HG03095 (cell line): Measurements from ENCODE around the gene ZNF30.
"Not testable (repeated sequence)": the region's sequence is repeated elsewhere in the genome, so short reads cannot be mapped to it uniquely, and the experiment has no call there.

Experiments used
- ATAC-seq: cut with Tn5 transposase; IDR thresholded peaks from one replicate; pipeline ENCODE4 v1.9.1; 2021; ENCODE audit warnings: moderate library complexity; ENCODE audit not compliant: unreplicated experiment

Gene ZNF30

GRCh38 chr19:34960103-34960805 lies 33.6 kb downstream of the ZNF30 start:
- no peak for ATAC-seq

DNA sequence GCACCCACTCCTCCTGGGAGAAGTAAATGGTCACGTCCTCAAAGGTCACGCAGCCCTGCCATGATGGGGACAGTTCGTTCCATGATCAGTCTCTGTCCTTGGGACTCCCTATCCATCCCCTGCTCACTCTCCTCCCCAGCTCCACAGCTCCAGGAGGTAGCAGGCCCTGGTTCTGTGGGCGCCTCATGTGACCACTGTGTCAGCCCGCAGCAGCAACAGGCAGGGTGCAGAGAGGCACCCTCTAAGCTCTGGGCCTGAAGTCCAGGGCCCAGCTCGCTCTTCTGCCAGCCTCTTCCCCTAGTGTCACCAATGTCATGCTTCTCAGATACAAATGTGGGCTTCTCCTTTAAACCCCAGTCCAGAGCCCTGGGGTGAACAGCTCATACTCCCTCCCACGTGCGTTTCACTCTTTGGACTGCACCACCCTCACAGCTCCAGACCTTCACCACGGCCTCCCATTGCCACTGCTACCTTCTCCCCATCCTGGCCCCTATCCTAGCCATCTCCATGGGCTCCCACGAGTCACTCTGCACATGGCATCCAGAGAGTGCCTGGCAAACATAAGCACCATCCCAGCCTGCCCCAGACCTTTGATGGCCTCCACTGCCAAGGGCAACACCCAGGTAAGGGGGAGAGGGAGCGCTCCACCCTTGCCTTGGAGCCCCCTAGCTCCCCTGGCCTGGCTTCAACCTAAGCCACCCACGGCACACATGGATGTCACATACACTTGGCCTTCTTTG lies 34.4 kb downstream of the ZNF30 start:
- ATAC-seq = no peak

GRCh38 chr19:34961775-34962686 lies 35.3 kb downstream of the ZNF30 start:
- no peak for ATAC-seq

- ATAC-seq = no peak
These were observed 36.2 kb downstream of the ZNF30 start for GRCh38 chr19:34962687-34963572.

DNA sequence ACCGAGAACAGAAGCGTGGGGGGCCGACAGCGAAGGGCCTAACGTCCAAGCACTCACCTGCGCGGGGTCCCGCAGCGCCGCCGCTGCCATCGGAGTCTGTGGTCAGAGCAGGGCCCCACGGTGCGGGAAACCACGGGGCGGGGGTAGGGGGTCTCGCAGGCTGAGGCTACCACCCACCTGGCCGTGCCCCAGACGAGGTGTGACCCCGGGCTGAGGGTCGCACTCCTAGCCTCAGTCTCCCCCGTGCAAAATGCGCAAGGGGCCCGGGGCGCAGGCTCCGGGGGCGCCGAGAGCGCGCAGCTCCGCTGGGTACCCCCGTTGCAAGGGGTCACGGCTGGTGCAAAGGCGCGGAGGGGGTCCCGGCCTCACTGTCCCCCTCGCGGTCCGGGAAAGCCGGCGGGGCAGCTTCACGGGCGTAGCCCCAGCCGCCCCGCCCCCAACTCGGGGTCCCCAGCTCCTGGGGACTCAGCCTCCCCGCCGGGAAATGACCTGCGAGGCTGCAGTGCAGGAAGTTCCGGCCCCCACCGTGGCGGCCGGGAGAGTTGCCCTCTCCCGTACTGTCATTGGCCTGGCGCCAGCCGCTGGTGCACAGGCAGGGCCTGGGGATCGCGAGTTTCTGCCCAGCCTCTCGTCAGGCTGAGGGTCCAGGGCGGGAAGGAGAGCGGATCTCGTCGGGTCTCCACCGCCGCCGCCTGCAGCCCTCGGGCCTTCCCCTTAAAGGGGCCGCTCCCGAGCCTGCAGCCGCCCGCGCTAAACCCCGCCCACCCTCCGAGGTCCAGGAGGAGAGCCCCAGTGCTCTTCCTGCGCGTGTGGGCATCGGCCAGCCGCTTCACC lies 37.1 kb downstream of the ZNF30 start, which contains the start of gene ZNF792:
ZNF792 (minus strand) TSS at position 657 of the 834 bp plus-strand sequence; CDS start at position 90, 567 bp downstream.
- ATAC-seq = peak; percentile 73

DNA sequence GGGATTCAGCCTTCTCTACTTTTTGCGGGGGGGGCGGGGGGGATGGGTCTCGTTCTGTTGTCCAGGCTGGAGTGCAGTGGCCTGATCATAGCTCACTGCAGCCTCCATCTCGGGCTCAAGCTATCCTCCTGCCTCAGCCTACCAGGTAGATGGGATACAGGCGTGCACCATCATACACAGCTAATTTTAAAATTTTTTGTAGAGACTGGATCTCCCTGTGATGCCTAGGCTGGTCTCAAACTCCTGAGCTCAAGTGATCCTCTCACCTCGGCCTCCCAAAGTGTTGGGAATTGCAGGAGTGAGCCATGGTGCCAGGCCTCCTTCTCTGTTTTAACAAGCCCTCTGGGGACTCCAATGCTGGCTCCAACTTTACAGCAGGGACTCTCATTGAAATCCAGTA lies 37.9 kb downstream of the ZNF30 start:
- ATAC-seq = no peak

DNA sequence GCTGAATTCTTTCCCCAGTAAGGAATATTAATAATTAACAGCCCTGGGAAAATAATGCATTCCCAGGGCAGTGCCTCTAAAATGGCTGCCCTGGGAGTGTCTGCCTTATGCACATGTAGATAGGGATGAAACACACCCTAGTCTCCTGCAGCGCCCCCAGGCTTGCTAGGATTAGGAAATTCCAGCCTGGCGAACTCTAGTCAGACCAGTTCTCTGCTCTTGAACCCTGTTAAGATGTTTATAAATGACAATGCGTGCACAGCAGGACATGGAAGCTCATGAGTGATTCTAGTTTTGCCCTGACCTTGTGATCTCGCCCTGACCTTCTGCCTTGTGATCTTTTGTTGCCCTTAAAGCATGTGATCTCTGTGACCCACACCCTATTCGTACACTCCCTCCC lies 38.8 kb downstream of the ZNF30 start:
- ATAC-seq = not testable (repeated sequence)

- no peak for ATAC-seq
These were observed 40.8 kb downstream of the ZNF30 start for GRCh38 chr19:34967551-34967950.

- ATAC-seq = no peak
These were observed 43.0 kb downstream of the ZNF30 start for GRCh38 chr19:34969721-34970120.

DNA sequence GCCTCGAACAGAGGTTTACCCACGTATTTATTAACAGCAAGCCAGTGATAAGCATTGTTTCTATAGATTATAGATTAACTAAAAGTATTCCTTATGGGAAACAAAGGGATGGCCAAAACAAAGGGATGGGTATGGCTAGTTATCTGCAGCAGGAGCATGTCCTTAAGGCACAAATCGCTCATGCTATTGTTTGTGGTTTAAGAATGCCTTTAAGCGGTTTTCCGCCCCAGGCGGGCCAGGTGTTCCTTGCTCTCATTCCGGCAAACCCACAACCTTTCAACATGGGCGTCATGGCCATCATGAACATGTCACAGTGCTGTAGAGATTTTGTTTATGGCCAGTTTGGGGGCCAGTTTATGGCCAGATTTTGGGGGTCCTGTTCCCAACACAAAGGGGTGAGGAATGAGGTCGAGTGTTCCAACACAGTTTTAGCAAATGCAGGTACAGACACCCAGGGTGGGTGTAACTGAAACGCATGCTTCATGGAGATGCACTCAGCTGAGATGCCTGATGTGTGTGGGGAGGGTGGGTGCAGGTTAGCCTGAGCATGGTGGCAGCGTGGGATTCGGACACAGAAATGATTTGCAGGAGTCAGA lies 43.6 kb downstream of the ZNF30 start:
- not testable (repeated sequence) for ATAC-seq

GRCh38 chr19:34972163-34972705 lies 45.5 kb downstream of the ZNF30 start:
- ATAC-seq = no peak

GRCh38 chr19:34974646-34975045 lies 47.9 kb downstream of the ZNF30 start:
- no peak for ATAC-seq

GRCh38 chr19:34975056-34975455 lies 48.4 kb downstream of the ZNF30 start:
- no peak for ATAC-seq

DNA sequence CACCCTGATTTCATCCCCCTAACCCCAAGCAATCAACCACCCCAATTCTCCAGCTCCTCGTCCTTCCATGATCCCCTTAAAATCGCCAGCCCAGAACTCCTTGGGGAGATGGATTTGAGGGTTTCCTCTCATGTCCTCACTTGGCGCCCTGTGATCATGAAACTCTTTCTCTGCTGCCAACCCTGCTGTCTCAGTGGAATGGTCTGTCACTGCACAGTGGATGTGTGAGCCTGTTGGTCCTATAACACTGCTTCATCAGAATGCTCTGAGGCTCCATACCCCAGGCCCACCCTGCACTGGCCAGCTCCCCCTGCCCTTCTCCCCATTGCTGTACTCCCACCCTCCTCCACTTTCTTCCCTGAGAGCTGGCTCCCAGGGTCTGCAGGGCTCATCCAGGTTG lies 49.9 kb downstream of the ZNF30 start:
- ATAC-seq = no peak

DNA sequence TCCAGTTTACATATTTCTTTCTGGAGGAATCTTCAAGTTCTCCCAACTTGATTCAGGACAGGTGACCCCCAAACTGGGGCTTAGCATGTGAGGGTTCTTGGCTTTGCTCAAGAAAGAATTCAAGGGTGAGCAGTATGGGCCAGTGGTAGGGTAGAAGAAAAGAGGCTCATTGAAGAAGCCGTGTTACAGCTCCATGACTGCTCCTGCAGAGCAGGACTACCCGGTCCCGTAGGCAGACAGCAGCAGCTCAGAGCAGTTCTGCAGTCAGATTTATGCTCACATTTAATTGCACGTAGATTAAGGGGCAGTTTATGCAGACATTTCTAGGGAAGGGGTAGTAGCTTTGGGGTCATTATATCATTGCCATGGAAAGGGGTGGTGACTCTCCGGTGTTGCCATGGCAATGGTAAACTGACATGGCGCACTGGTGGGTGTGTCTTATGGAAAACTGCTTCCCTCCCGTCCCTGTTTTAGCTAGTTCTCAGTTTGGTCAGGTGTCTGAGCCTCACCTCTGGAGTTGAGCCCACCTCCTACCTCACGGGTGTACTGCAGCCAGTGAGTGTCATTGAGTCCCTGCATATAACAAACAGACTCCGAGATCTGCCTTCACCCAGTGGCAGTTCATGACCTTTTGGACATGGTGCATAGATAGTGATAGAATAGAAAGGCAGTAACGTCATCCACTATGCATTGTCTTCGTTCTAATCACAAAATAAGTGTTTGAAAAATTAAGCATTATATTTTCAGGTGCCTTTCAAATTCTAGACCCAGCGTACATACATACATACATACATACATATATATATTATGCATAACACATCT lies 53.3 kb downstream of the ZNF30 start:
- ATAC-seq = no peak

DNA sequence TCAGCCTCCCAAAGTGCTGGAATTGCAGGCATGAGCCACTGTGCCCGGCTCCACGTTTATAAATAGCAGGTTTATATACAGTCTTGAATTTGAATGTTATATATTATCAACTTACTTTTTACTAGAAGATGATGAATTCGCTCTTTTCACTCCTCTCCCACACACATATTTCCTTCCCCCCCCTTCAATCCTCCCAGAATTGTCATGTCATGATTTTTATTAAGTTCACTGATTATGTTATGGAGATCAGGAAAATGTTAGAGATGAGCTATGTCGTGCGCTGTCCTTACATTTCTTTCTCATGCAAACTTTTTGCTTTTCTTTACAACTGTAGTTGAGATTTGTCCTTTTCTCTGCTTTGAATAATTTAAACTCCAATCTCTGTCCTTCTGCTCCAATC lies 55.6 kb downstream of the ZNF30 start:
- no peak for ATAC-seq

GRCh38 chr19:34983786-34984185 lies 57.1 kb downstream of the ZNF30 start:
- ATAC-seq = no peak

DNA sequence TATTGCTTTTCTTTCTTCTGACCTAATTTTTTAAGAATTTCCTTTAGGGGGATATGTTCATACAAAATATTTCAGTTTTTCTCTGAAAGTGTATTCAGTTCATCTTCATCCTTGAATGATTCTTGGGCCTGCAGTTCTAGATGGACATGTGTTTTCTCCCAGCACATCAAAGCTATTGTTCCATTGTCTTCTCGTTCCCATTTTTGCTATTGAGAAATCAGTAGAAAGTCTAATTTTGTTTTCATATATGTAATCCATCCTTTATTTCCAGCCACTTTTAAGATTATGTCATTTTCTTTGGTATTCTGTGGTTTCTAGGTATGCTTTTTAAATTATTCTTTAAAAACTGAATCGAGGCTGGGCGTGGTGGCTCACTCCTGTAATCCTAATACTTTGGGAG lies 57.6 kb downstream of the ZNF30 start:
- no peak for ATAC-seq
